HG03571 (cell line): ENCODE measurements around the gene PHLPP1.

ENCODE experiments used
- ATAC-seq: cut with Tn5 transposase; IDR thresholded peaks from one replicate; pipeline ENCODE4 v1.9.1; 2021; ENCODE audit not compliant: unreplicated experiment

Gene PHLPP1

GRCh38 chr18:62933261-62933887 is 218.0 kb downstream of the PHLPP1 start:
- no peak for ATAC-seq

- no peak for ATAC-seq
These were observed 220.7 kb downstream of the PHLPP1 start for GRCh38 chr18:62935994-62936393.

DNA sequence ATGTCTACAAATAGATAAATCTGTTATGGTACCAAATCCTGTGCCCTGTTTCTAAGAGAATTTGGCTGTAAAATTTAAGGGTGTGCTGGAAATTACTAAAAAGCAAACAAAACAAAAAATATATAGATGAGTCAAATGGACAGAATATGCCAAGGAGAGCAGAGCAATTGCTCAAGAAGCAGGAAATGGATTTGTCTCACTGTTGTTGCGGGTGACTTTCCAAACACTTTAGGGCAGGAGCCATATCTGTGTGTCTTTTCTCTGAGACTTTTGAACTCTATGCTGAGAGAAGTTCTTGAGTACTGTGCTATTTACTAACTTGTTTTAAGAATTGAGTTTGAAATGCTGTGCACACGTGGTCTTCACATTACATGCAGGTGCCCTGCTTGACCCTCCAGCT is 221.7 kb downstream of the PHLPP1 start:
- no peak for ATAC-seq

- ATAC-seq, result no peak
These were observed 222.7 kb downstream of the PHLPP1 start for GRCh38 chr18:62938006-62938405.

DNA sequence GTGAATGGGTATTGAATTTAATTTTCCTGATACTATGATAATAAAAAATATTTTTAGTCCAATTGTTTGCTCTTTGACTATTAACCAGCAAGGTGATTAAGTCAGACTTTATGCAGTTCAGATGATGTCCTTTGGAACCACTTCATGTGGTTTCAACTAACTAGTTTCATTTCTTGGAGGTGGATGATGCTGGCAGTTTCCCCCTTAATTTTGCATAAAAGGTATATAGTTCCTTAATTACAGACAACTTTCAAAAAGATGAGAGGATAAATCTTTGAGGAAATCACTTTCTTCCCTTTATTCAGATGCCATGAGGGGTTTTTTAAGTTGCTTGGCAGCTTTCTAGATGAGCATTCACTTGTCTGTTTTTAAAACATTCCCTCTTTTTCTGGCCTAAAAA is 223.1 kb downstream of the PHLPP1 start:
- ATAC-seq, result peak; percentile 79

- no peak for ATAC-seq
These were observed 224.1 kb downstream of the PHLPP1 start for GRCh38 chr18:62939433-62939832.

GRCh38 chr18:62939926-62940325 is 224.6 kb downstream of the PHLPP1 start:
- no peak for ATAC-seq

- no peak for ATAC-seq
These were observed 227.2 kb downstream of the PHLPP1 start for GRCh38 chr18:62942578-62942977.

DNA sequence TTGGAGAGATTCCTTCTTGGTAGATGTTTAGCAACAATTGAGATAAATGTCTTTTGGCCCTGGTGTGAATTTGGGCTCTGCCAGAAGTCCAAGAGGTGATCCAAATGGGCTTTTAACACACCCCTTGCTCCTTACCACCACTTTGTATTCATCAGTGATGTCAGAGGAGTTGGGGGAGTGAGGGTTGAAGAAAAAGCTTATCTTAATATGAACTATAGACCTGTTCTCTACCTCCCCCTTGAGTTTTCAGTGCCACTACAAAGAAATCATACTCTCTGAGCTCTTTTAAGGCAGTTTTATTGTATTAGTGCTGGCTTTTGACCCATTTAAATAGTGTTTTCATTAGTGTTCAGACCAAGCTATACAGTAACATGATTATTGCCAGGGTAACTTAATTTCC is 229.1 kb downstream of the PHLPP1 start:
- ATAC-seq, result no peak

DNA sequence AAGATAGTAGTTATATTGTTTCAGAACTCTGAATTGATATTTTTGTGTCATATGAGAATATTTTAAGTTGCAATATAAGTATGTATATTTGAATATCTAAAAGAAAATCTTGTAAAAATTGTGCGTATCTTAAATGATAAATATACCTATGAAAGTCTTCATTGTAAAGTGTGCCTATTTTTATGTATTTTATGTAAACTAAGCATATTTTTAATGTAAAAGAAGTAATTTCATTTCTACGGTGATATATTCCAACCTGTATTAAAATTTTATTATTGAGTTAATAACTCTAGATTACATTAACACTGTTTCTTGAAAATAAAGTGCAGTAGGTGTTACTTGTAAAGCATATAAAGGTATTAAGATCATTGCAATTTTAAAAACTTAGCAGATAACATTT is 233.4 kb downstream of the PHLPP1 start:
- no peak for ATAC-seq

GRCh38 chr18:62950246-62950645 is 234.9 kb downstream of the PHLPP1 start:
- ATAC-seq, result no peak

DNA sequence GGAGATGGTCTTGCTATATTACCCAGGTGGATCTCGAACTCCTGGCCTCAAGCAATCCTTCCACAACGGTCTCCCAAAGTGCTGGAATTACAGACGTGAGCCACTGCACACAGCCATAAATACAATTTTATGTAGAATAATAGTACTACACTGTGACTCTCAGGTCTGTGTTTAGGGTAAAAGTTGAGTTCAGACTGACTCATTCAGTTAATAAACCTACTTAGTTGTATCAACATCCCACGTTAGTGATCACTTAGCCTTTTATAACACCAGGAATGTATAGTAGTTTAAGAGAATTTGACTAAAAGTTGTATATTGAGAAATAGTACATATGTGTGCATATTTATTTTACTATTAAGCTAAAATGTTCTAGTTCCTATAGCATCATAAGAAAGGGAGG is 237.5 kb downstream of the PHLPP1 start:
- no peak for ATAC-seq

DNA sequence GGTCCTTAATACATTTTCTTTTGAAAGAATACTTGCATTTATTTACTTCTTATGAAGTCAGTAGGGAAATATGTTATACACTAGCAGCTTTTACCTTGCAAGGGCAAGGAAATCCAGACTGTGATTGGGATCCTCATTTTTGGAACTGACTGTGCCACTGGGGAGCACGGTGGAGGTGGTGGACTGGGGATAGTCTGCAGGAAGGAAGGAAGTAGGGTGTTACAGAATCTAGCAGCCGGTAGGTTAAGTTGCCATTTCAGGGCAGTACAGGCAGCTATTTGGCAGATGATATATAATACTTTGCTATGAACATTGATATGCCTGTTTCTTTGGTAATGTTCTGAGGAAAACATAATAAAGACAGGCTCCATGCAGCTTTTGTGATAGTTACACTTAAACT is 238.3 kb downstream of the PHLPP1 start:
- no peak for ATAC-seq

DNA sequence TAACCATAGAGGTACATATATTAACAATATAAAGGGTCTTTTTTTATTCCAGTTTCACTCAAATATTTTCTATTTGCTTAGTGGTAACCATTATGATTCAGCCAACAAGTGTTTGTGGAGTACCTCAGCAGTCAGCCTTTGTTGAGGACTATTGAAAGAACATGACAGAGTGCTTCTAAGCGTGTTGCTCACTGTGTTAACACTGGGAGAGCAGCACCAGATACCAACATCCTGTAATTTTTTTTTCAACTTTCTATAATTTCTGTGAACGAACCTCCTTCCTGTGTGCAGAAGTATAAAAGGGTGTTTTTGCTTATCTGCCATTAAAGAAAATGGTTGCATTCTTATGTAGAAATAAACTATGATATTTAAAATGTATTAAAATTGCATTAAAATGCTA is 239.0 kb downstream of the PHLPP1 start:
- ATAC-seq, result no peak

- ATAC-seq, result no peak
These were observed 242.6 kb downstream of the PHLPP1 start for GRCh38 chr18:62957885-62958472.

- ATAC-seq, result no peak
These were observed 244.1 kb downstream of the PHLPP1 start for GRCh38 chr18:62959481-62959880.

GRCh38 chr18:62963507-62963906 is 248.2 kb downstream of the PHLPP1 start:
- no peak for ATAC-seq

- ATAC-seq, result no peak
These were observed 249.1 kb downstream of the PHLPP1 start for GRCh38 chr18:62964432-62964831.

GRCh38 chr18:62967089-62967488 is 251.7 kb downstream of the PHLPP1 start:
- ATAC-seq, result no peak

- no peak for ATAC-seq
These were observed 258.3 kb downstream of the PHLPP1 start for GRCh38 chr18:62973689-62974088.

GRCh38 chr18:62974388-62974787 is 259.0 kb downstream of the PHLPP1 start:
- no peak for ATAC-seq

DNA sequence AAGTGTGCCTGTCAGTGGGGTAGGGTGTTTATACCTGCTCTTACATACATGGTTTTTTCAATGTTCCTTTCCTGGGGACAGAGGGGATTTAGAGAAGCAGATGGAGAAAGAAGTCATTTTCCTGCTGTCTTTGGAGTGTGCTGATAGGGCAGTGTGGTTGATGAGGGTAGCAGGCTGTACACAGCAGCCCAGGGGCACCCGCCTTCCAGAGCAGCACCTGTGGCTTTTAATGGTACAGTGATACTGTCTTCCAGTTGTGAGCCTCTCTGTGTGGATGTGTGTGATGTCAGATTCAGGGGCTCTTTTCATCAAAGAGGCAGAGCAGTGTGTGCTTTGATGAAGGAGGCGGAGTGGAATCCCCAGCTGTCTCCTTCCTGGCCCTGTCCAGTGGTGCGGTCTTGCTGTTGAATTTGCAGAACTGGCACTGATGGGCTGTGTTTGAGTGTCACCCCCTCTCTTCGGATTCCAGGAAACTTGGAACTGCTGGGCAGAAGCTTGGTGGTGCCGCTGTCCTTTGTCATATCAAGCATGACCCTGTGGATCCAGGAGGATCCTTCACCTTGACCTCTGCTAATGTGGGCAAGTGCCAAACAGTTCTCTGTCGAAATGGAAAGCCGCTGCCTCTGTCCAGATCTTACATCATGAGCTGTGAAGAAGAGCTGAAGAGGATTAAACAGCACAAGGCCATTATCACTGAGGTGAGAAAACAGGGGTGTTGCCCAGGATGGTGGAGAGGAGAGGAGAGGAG is 259.8 kb downstream of the PHLPP1 start:
- no peak for ATAC-seq
